K562 (cell line): ENCODE measurements around the gene VILL. TPM values are rescaled to one million over a fixed set of nuclear protein-coding genes. Genes with fewer than 3 reads are reported as not detected.

Experiments
- CBFB ChIP-seq: sonication (generic); formaldehyde crosslinking; IDR thresholded peaks from 2 replicates; pipeline ENCODE4 v1.4.0; 2020; ENCODE audit warnings: mild to moderate bottlenecking, missing genetic modification reagents
- FOXK1 ChIP-seq: sonication (generic); formaldehyde crosslinking; IDR thresholded peaks from 2 replicates; pipeline ENCODE4 v1.8.0; 2022; ENCODE audit warnings: missing genetic modification reagents, mild to moderate bottlenecking, borderline replicate concordance
- FUS ChIP-seq: fragments of 200-400 bp; formaldehyde crosslinking; optimal IDR thresholded peaks from 2 replicates; pipeline ENCODE3; 2017; ENCODE audit warnings: low read depth, low read length
- GATAD2B ChIP-seq: fragments of 450-650 bp; IDR thresholded peaks from 2 replicates; pipeline ENCODE4 v1.6.1; 2017; ENCODE audit warnings: mild to moderate bottlenecking, borderline replicate concordance
- HEY1 ChIP-seq: fragments of 250-450 bp; sonication (Bioruptor Pico); IDR thresholded peaks from 2 replicates; pipeline ENCODE4 v1.5.0; 2020; ENCODE audit warnings: mild to moderate bottlenecking, moderate library complexity, borderline replicate concordance
- HIVEP1 ChIP-seq: fragments of 250-450 bp; sonication (Bioruptor Pico); IDR thresholded peaks from 2 replicates; pipeline ENCODE4 v1.4.0; 2020; ENCODE audit warnings: mild to moderate bottlenecking
- L3MBTL2 ChIP-seq: fragments of 450-650 bp; IDR thresholded peaks from 2 replicates; pipeline ENCODE4 v1.6.1; 2016; ENCODE audit warnings: mild to moderate bottlenecking, moderate library complexity
- MAFK ChIP-seq: IDR thresholded peaks from 2 replicates; pipeline ENCODE4 v1.6.1; 2011; ENCODE audit warnings: low read length, improper control_type of control experiment
- MXI1 ChIP-seq: IDR thresholded peaks from 2 replicates; pipeline ENCODE4 v1.6.1; 2011; ENCODE audit warnings: low read depth, mild to moderate bottlenecking, improper control_type of control experiment, low read length
- NFIX ChIP-seq: fragments of 250-450 bp; sonication (Bioruptor Pico); IDR thresholded peaks from 2 replicates; pipeline ENCODE4 v1.4.0; 2020; ENCODE audit warnings: low read depth, mild to moderate bottlenecking, moderate library complexity
- SAFB2 ChIP-seq: fragments of 200-400 bp; formaldehyde crosslinking; IDR thresholded peaks from 2 replicates; pipeline ENCODE4 v1.6.1; 2018; ENCODE audit warnings: borderline replicate concordance, low read length, low read depth, moderate library complexity; ENCODE audit not compliant: severe bottlenecking
- SRF ChIP-seq, 2 experiments: fragments of 250-450, 450-650 bp in 1 of 2; sonication (Bioruptor Pico) in 1 of 2; sonication (generic) in 1 of 2; formaldehyde crosslinking; IDR thresholded peaks; 2 replicates each; pipeline versions ENCODE4 v1.5.0 to v1.5.1; 2020 to 2022; ENCODE audit warnings: mild to moderate bottlenecking in 1 of 2, missing genetic modification reagents in 1 of 2
- TAF7 ChIP-seq: fragments of 450-650 bp; IDR thresholded peaks from 2 replicates; pipeline ENCODE4 v1.6.1; 2016; ENCODE audit warnings: missing genetic modification characterization, missing compliant biosample characterization
- YY1 ChIP-seq, 3 experiments: IDR thresholded peaks; 2 replicates each; pipeline ENCODE4 v1.6.1; 2011; ENCODE audit warnings: low read length in 2 of 3, mild to moderate bottlenecking in 2 of 3, moderate library complexity in 2 of 3, borderline replicate concordance in 1 of 3, control low read depth in 1 of 3, low read depth in 1 of 3; ENCODE audit not compliant: insufficient read depth in 3 of 3, insufficient replicate concordance in 2 of 3, control insufficient read depth in 1 of 3, insufficient read length in 1 of 3; ENCODE audit errors: extremely low read depth in 1 of 3
- ZEB2 ChIP-seq: fragments of 450-650 bp; IDR thresholded peaks from 2 replicates; pipeline ENCODE4 v1.6.1; 2016
- ZNF274 ChIP-seq: IDR thresholded peaks from 2 replicates; pipeline ENCODE4 v1.6.1; 2011; ENCODE audit warnings: low read depth, mild to moderate bottlenecking, low read length, moderate library complexity, borderline replicate concordance
- ZNF57 ChIP-seq: fragments of 450-650 bp; formaldehyde crosslinking; IDR thresholded peaks from 2 replicates; pipeline ENCODE4 v1.4.0; 2020; ENCODE audit warnings: mild to moderate bottlenecking, moderate library complexity
- ZNF696 ChIP-seq: fragments of 250-450 bp; sonication (Bioruptor Pico); conservative IDR thresholded peaks from 2 replicates; pipeline ENCODE4 v1.4.0; 2020; ENCODE audit warnings: mild to moderate bottlenecking, moderate library complexity
- ZNF707 ChIP-seq: fragments of 250-450 bp; sonication (Bioruptor Pico); conservative IDR thresholded peaks from 2 replicates; pipeline ENCODE4 v1.8.0; 2022; ENCODE audit warnings: inconsistent platforms, mild to moderate bottlenecking, moderate library complexity
- polyA plus RNA-seq, 8 experiments: library from polyadenylated mRNA; depleted of rRNA in 4 of 8; stranded (reverse) in 5 of 8; unstranded in 3 of 8; fragments of >200 nt; fragmentation: Nextera tagmentation in 2 of 8; fragmentation: Illumina TruSeq in 1 of 8; extraction: Ambion mirVana in 2 of 8; extraction: Trizol in 1 of 8; gene quantifications; 2 replicates each; pipeline versions ENCODE4 v1.2.1 to v1.2.3, GENCODE V29; 2011 to 2014; ENCODE audit warnings: inconsistent platforms in 1 of 8, missing spikeins in 1 of 8
- total RNA-seq, 7 experiments: library from RNA; depleted of rRNA in 6 of 7; stranded (reverse); fragments of >200 nt in 6 of 7; fragmentation: Illumina TruSeq in 2 of 7; extraction: Trizol in 2 of 7; gene quantifications; 2 replicates each; pipeline versions ENCODE4 v1.2.1 to v1.2.3, GENCODE V29; 2011 to 2021; ENCODE audit warnings: low replicate concordance in 1 of 7
- TF ChIP-seq, protein P1 (sequence below), 2 experiments: IDR thresholded peaks; 2 replicates each; pipeline ENCODE4 v1.6.1; 2011; ENCODE audit warnings: borderline replicate concordance in 1 of 2, control low read depth in 1 of 2, low read depth in 1 of 2, low read length in 1 of 2, mild to moderate bottlenecking in 1 of 2, mixed read lengths in 1 of 2, moderate library complexity in 1 of 2; ENCODE audit not compliant: insufficient read depth in 1 of 2, insufficient read length in 1 of 2, poor library complexity in 1 of 2, severe bottlenecking in 1 of 2; ENCODE audit errors: extremely low read depth in 1 of 2
- TF ChIP-seq, protein P2 (sequence below): IDR thresholded peaks from 2 replicates; pipeline ENCODE4 v1.6.1; 2011; ENCODE audit warnings: borderline replicate concordance, low read depth, mild to moderate bottlenecking, moderate library complexity, low read length; ENCODE audit not compliant: insufficient read depth, poor library complexity, severe bottlenecking

Gene VILL
- total and polyA plus RNA-seq, 9 of the 15 experiments (the other 6 are each of a cell fraction or from before 2014, with no cell fraction given) = 0.11 to 16.0 (median 8.8) TPM

DNA sequence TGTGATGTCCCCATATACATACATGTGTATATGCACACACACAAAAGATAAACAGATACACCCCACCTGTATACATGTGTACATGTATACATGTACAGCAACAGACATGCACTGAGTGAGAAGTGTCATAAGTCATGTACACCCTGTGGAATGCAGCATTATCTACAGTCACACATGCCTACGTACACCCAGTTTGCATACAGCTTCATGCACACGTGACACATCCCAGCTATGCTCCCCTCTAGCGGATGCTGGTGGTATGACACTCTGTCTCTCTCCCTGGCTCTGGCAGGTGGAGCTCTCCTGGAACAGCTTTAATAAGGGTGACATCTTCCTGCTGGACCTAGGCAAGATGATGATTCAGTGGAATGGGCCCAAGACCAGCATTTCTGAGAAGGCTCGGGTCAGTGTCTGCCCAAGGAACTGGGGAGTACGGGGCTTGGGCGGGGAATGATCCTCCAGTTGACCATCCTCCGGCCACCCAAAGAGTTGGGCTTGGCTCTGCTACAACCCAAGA is 6.3 kb downstream of the VILL start (continued):
- TF ChIP-seq ZNF274 = no peak
- TF ChIP-seq FUS = no peak
- peak; percentile 53; the same call in 1 of the 2 replicates for TF ChIP-seq ZEB2
- no peak for TF ChIP-seq GATAD2B
- TF ChIP-seq, protein P1, sequence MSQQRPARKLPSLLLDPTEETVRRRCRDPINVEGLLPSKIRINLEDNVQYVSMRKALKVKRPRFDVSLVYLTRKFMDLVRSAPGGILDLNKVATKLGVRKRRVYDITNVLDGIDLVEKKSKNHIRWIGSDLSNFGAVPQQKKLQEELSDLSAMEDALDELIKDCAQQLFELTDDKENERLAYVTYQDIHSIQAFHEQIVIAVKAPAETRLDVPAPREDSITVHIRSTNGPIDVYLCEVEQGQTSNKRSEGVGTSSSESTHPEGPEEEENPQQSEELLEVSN (IDR thresholded peaks at IDR 0.05; ENCODE audit: borderline replicate concordance in 1 of 2, extremely low read depth in 1 of 2, insufficient read depth in 1 of 2, insufficient read length in 1 of 2, low read depth in 1 of 2, low read length in 1 of 2, poor library complexity in 1 of 2, severe bottlenecking in 1 of 2) = peak; percentile 68 to 74
- TF ChIP-seq ZNF57 (CRISPR knock-in tag) = no peak
- TF ChIP-seq SRF (CRISPR knock-in tag; IDR thresholded peaks at IDR 0.05) = no peak
- TF ChIP-seq ZNF696 (CRISPR knock-in tag) = no peak
- TF ChIP-seq MAFK = no peak; the same call in 1 of the 2 replicates
- no peak for TF ChIP-seq CBFB (CRISPR knock-in tag)
- no peak for TF ChIP-seq HIVEP1 (CRISPR knock-in tag)
- TF ChIP-seq HEY1 (CRISPR knock-in tag) = no peak
- TF ChIP-seq SAFB2 = no peak
- TF ChIP-seq ZNF707 (CRISPR knock-in tag) = no peak
- peak; percentile 75; the same call in 1 of the 2 replicates for TF ChIP-seq FOXK1 (CRISPR knock-in tag)
- 0 out of 2 replicates have a peak, but pooled peaks have one; percentile 4 for TF ChIP-seq TAF7
- peak; percentile 97 for TF ChIP-seq MXI1
- TF ChIP-seq L3MBTL2 = peak; percentile 89
- no peak for TF ChIP-seq NFIX
- TF ChIP-seq, protein P2, sequence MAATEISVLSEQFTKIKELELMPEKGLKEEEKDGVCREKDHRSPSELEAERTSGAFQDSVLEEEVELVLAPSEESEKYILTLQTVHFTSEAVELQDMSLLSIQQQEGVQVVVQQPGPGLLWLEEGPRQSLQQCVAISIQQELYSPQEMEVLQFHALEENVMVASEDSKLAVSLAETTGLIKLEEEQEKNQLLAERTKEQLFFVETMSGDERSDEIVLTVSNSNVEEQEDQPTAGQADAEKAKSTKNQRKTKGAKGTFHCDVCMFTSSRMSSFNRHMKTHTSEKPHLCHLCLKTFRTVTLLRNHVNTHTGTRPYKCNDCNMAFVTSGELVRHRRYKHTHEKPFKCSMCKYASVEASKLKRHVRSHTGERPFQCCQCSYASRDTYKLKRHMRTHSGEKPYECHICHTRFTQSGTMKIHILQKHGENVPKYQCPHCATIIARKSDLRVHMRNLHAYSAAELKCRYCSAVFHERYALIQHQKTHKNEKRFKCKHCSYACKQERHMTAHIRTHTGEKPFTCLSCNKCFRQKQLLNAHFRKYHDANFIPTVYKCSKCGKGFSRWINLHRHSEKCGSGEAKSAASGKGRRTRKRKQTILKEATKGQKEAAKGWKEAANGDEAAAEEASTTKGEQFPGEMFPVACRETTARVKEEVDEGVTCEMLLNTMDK = peak; percentile 83
- peak in 1 of 3 experiments; percentile 52 for TF ChIP-seq YY1 (IDR thresholded peaks at IDR 0.05; ENCODE audit: borderline replicate concordance in 1 of 3, control insufficient read depth in 1 of 3, extremely low read depth in 1 of 3, insufficient read depth in 3 of 3, insufficient read length in 1 of 3, insufficient replicate concordance in 2 of 3, low read depth in 1 of 3, low read length in 2 of 3)
